A549 (cell line): ENCODE results near the gene GALR1.

ENCODE experiments used
- CHD2 ChIP-seq: fragments of 150-350 bp; IDR thresholded peaks from 2 replicates; pipeline ENCODE4 v1.6.1; 2014; ENCODE audit warnings: low read length; ENCODE audit not compliant: partially characterized antibody
- CTCF ChIP-seq: fragments of >200 bp; sonication (Bioruptor Twin); formaldehyde crosslinking; IDR thresholded peaks from 3 replicates; pipeline ENCODE4 v1.5.1; 2016
- ESRRA ChIP-seq: fragments of 150-350 bp; IDR thresholded peaks from 2 replicates; pipeline ENCODE4 v1.6.1; 2014; ENCODE audit warnings: mild to moderate bottlenecking, low read length, borderline replicate concordance
- NFE2L2 ChIP-seq: fragments of 150-350 bp; conservative IDR thresholded peaks from 2 replicates; pipeline ENCODE4 v1.6.1; 2014; ENCODE audit warnings: low read length
- POLR2A ChIP-seq: IDR thresholded peaks from 2 replicates; pipeline ENCODE4 v1.6.1; 2012; ENCODE audit warnings: mild to moderate bottlenecking, low read length
- RAD21 ChIP-seq, 2 experiments: fragments of >200 bp in 1 of 2; sonication (Bioruptor Twin) in 1 of 2; formaldehyde crosslinking in 1 of 2; IDR thresholded peaks in 1 of 2; conservative IDR thresholded peaks in 1 of 2; 2 replicates in 1 of 2; 3 replicates in 1 of 2; pipeline ENCODE4 v1.6.1; 2012 to 2018; ENCODE audit warnings: inconsistent platforms in 1 of 2
- TF ChIP-seq, protein P1 (sequence below): fragments of 250-450 bp; sonication (Bioruptor Pico); IDR thresholded peaks from 2 replicates; pipeline ENCODE4 v1.5.0; 2020; ENCODE audit warnings: low read depth, mild to moderate bottlenecking, moderate library complexity
- TF ChIP-seq, protein P2 (sequence below): fragments of 250-450 bp; sonication (Bioruptor Pico); IDR thresholded peaks from 2 replicates; pipeline ENCODE4 v1.5.0; 2021; ENCODE audit warnings: mild to moderate bottlenecking, moderate library complexity, borderline replicate concordance

DNA sequence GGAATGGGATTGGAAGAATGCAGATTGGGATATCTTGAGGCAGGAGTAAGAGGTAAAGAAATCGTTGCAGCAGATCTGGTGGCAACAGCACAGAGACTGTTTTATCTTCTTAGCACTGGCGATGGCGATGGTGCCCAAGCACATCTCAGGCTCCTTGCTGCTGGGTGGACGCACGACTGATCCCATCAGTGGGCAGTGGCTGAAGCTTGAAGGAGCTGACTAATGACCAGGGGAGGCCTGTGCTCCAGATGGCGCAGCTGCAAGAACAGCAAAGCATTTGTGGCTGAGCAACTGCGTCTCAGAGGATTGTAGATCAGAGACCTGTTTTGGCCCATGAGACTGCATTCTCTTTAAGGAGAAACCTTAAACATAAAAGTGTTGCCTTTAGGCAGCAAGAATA, 54.6 kb downstream of the GALR1 start:
- TF ChIP-seq CTCF = no peak
- no peak for TF ChIP-seq POLR2A
- TF ChIP-seq, protein P1, sequence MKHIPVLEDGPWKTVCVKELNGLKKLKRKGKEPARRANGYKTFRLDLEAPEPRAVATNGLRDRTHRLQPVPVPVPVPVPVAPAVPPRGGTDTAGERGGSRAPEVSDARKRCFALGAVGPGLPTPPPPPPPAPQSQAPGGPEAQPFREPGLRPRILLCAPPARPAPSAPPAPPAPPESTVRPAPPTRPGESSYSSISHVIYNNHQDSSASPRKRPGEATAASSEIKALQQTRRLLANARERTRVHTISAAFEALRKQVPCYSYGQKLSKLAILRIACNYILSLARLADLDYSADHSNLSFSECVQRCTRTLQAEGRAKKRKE (CRISPR knock-in tag) = no peak
- TF ChIP-seq NFE2L2 = no peak
- TF ChIP-seq, protein P2, sequence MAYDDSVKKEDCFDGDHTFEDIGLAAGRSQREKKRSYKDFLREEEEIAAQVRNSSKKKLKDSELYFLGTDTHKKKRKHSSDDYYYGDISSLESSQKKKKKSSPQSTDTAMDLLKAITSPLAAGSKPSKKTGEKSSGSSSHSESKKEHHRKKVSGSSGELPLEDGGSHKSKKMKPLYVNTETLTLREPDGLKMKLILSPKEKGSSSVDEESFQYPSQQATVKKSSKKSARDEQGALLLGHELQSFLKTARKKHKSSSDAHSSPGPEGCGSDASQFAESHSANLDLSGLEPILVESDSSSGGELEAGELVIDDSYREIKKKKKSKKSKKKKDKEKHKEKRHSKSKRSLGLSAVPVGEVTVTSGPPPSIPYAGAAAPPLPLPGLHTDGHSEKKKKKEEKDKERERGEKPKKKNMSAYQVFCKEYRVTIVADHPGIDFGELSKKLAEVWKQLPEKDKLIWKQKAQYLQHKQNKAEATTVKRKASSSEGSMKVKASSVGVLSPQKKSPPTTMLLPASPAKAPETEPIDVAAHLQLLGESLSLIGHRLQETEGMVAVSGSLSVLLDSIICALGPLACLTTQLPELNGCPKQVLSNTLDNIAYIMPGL = no peak
- no peak for TF ChIP-seq ESRRA
- TF ChIP-seq RAD21 (conservative IDR thresholded peaks at IDR 0.05 in 1 of 2, IDR thresholded peaks at IDR 0.05 in 1 of 2) = no peak
- TF ChIP-seq CHD2 = no peak
